CD4-positive, alpha-beta T cell treated with Interleukin-15 for 4 hours (primary cell): ENCODE results near the gene PXDN.
"Not testable (repeated sequence)": the region's sequence is repeated elsewhere in the genome, so short reads cannot be mapped to it uniquely, and the experiment has no call there.

Source experiments
- DNase-seq: peaks from one replicate; pipeline ENCODE4 v3.0.0-alpha.2; 2020; ENCODE audit warnings: low spot score

PXDN gene

GRCh38 chr2:1774929-1775328 is 30.6 kb upstream of the PXDN start:
- no peak for DNase-seq

- no peak for DNase-seq
These were observed 29.6 kb upstream of the PXDN start for GRCh38 chr2:1773883-1774282.

- no peak for DNase-seq
These were observed 28.4 kb upstream of the PXDN start for GRCh38 chr2:1772471-1773267.

GRCh38 chr2:1771626-1772280 is 27.4 kb upstream of the PXDN start:
- DNase-seq = no peak

GRCh38 chr2:1770566-1771380 is 26.5 kb upstream of the PXDN start:
- no peak for DNase-seq

GRCh38 chr2:1769703-1770422 is 25.5 kb upstream of the PXDN start:
- peak; percentile 24 for DNase-seq

GRCh38 chr2:1767939-1768691 is 23.8 kb upstream of the PXDN start:
- no peak for DNase-seq

- no peak for DNase-seq
These were observed 22.8 kb upstream of the PXDN start for GRCh38 chr2:1766851-1767811.

GRCh38 chr2:1766425-1766824 is 22.1 kb upstream of the PXDN start:
- DNase-seq = no peak

- not testable (repeated sequence) for DNase-seq
These were observed 20.9 kb upstream of the PXDN start for GRCh38 chr2:1765201-1765600.

GRCh38 chr2:1759611-1759930 is 15.3 kb upstream of the PXDN start:
- DNase-seq = no peak

GRCh38 chr2:1758774-1759610 is 14.7 kb upstream of the PXDN start:
- no peak for DNase-seq

GRCh38 chr2:1758171-1758570 is 13.9 kb upstream of the PXDN start:
- no peak for DNase-seq

- no peak for DNase-seq
These were observed 13.3 kb upstream of the PXDN start for GRCh38 chr2:1757567-1757966.

- not testable (repeated sequence) for DNase-seq
These were observed 12.8 kb upstream of the PXDN start for GRCh38 chr2:1757146-1757545.

- DNase-seq = no peak
These were observed 12.1 kb upstream of the PXDN start for GRCh38 chr2:1756456-1756855.

GRCh38 chr2:1755436-1756191 is 11.3 kb upstream of the PXDN start:
- DNase-seq = no peak

GRCh38 chr2:1754461-1755170 is 10.3 kb upstream of the PXDN start:
- no peak for DNase-seq
